ENCODE results near the gene DNTT. TPM values are rescaled to one million over a fixed set of nuclear protein-coding genes. Genes with fewer than 3 reads are reported as not detected.

Gene DNTT
- total and polyA plus RNA-seq, 2 of the 13 experiments (the other 11 are each of a cell fraction or from before 2014, with no cell fraction given): not detected

DNA sequence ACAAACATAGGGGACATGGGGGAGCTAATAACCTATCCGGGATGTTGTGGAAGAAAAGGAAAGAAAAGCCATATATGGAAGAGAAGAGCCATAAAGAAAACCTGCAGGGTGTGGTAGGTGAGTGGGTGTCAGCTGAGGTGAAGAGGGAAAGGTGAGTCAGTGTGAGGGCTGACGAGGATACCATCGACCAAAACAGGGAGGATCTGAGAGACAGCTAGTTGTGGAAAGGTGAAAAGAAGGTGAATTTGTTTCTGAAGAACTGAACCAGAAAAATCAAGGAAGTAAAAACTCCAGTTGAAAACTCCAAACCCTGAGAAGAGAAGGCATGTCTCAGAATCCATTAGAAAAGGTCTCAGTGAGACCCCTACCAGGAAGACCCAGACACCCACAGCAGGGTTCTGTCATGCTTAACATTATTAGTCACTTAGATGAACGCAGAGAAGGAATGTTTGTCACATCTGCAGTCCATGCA is 37.0 kb upstream of the DNTT start:
- no peak overlapping the region for H2AFZ ChIP-seq (ENCODE audit: low read length)
- ChIA-PET POLR2A (no interaction called here), CTCF (ENCODE audit: low intra/inter-chr PET ratio, low total read pairs) (no interaction called here)
- H4K20me1 ChIP-seq (ENCODE audit: insufficient read depth, low read length): no peaks in the 10 kb centered on the region
- H3K27me3 ChIP-seq (ENCODE audit: control insufficient read depth in 1 of 2, insufficient read depth in 2 of 2, low read length in 2 of 2): 0 out of 5 replicates have a peak, but pooled peaks cover 0 to 3% of the 10 kb centered on the region in 2 experiments
- no peaks in the 10 kb centered on the region for H3K79me2 ChIP-seq (ENCODE audit: insufficient read depth, low read length)
- no peak overlapping the region for H3K27ac ChIP-seq (ENCODE audit: extremely low read length, insufficient read depth, low read length)
- FAIRE-seq (no peak), DNase-seq (ENCODE audit: low spot score) (no peak), ATAC-seq (no peak)
- in situ Hi-C loops (cut with HindIII; ENCODE audit: extremely low pct_ligation_motif_present, low pct_unique_long_range_greater_than_20kb) (no loop called here), intact Hi-C loops (cut with micrococcal nuclease; ENCODE audit: unreplicated experiment) (no loop called here)
- BruUV-seq (replicated peaks): no TSS peak
- H3K4me1 ChIP-seq (ENCODE audit: insufficient read depth, low read length): no peaks in the 10 kb centered on the region
- 3% methylated on average over 4 of the region's 4 CpGs for WGBS (ENCODE audit: low lambda C conversion rate)
- H3K4me3 ChIP-seq (replicated peaks in 1 of 3; ENCODE audit: insufficient read depth in 1 of 3, low read depth in 2 of 3, low read length in 3 of 3): no peak overlapping the region
- H3K9me3 ChIP-seq (ENCODE audit: low read length): no peaks in the 10 kb centered on the region
- TF ChIP-seq IKZF1 (IDR thresholded peaks at IDR 0.05) (no peak), ZNF20 (CRISPR knock-in tag; IDR thresholded peaks at IDR 0.05) (no peak), ZNF547 (CRISPR knock-in tag; IDR thresholded peaks at IDR 0.05) (no peak), ZNF816 (CRISPR knock-in tag; IDR thresholded peaks at IDR 0.05; ENCODE audit: borderline replicate concordance) (no peak), ZBTB21 (CRISPR knock-in tag; IDR thresholded peaks at IDR 0.05) (no peak), ZNF329 (CRISPR knock-in tag; IDR thresholded peaks at IDR 0.05; ENCODE audit: low read depth) (no peak), REST (IDR thresholded peaks at IDR 0.05; ENCODE audit: borderline replicate concordance in 1 of 2, low read depth in 1 of 2, low read length in 2 of 2) (no peak), SOX6 (IDR thresholded peaks at IDR 0.05) (no peak), SOX6 (CRISPR knock-in tag; IDR thresholded peaks at IDR 0.05) (no peak), ATRX (CRISPR knock-in tag; IDR thresholded peaks at IDR 0.05; ENCODE audit: borderline replicate concordance) (no peak)
- TF ChIP-seq, protein P1, sequence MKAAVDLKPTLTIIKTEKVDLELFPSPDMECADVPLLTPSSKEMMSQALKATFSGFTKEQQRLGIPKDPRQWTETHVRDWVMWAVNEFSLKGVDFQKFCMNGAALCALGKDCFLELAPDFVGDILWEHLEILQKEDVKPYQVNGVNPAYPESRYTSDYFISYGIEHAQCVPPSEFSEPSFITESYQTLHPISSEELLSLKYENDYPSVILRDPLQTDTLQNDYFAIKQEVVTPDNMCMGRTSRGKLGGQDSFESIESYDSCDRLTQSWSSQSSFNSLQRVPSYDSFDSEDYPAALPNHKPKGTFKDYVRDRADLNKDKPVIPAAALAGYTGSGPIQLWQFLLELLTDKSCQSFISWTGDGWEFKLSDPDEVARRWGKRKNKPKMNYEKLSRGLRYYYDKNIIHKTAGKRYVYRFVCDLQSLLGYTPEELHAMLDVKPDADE (CRISPR knock-in tag; IDR thresholded peaks at IDR 0.05): no peak
- no peaks in the 10 kb centered on the region for H3K36me3 ChIP-seq (replicated peaks in 1 of 2; ENCODE audit: control insufficient read depth in 1 of 2, insufficient read depth in 2 of 2, low read length in 2 of 2)
- no peak overlapping the region for H3K9ac ChIP-seq (ENCODE audit: insufficient read depth, low read depth, low read length)
- no peak overlapping the region for H3K4me2 ChIP-seq (ENCODE audit: low read depth, low read length)
